A673 (cell line): ENCODE measurements around the gene GPR78.

Experiments
- EZH2 ChIP-seq: fragments of 200-600 bp; sonication (generic); IDR thresholded peaks from 2 replicates; pipeline ENCODE4 v1.6.1; 2017; ENCODE audit warnings: borderline replicate concordance, low read depth, mild to moderate bottlenecking, mixed read lengths, antibody characterized with exemption, low read length; ENCODE audit not compliant: poor library complexity, severe bottlenecking
- TF ChIP-seq, protein P1 (sequence below): fragments of 300-800, 200-600 bp; sonication (generic); conservative IDR thresholded peaks from 2 replicates; pipeline ENCODE4 v1.5.1; 2017; ENCODE audit warnings: low read depth, mild to moderate bottlenecking, antibody characterized with exemption, low read length, moderate library complexity, mixed read lengths

DNA sequence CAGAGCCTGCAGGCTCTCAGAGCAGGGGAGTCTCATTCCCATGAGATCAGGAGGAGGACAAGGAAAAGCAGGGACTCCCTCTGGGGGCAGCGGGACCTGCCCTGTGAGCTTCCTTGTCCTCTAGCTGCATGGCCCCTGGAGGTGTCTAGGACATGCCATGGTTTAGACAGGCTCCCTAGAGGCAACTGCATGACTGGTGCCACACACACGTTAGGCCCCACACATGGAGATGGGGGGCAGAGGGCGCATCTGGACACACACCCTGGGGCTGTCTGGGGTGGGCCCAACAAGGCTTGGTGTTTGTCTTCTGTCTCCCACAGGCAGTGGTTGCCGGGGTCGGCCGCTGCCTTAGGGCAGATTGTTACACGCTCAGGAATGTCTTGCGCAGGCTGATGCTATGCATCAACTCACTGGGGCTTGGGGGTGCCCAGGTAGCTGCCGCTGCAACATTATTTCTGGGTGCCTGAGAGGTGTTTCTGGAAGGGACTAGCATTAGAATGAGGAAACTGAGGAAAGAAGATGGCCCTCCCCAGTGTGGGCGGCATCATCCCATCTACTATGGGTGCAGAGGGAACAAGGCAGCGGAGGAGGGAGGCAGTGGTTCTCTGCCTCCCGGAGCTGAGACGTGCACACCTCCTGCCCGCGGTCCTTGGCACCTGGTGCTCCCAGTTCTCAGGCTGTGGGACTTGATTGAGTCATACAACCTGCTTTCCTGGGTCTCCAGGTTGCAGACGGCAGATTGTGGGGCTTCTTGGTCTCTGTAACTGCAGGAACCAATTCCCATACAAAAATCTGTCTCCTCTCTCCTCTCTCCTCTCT is 32.1 kb upstream of the GPR78 start:
- TF ChIP-seq, protein P1, sequence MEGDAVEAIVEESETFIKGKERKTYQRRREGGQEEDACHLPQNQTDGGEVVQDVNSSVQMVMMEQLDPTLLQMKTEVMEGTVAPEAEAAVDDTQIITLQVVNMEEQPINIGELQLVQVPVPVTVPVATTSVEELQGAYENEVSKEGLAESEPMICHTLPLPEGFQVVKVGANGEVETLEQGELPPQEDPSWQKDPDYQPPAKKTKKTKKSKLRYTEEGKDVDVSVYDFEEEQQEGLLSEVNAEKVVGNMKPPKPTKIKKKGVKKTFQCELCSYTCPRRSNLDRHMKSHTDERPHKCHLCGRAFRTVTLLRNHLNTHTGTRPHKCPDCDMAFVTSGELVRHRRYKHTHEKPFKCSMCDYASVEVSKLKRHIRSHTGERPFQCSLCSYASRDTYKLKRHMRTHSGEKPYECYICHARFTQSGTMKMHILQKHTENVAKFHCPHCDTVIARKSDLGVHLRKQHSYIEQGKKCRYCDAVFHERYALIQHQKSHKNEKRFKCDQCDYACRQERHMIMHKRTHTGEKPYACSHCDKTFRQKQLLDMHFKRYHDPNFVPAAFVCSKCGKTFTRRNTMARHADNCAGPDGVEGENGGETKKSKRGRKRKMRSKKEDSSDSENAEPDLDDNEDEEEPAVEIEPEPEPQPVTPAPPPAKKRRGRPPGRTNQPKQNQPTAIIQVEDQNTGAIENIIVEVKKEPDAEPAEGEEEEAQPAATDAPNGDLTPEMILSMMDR: no peak
- no peak for TF ChIP-seq EZH2
